ENCODE measurements around the gene XG.
"Not testable (repeated sequence)": the region's sequence is repeated elsewhere in the genome, so short reads cannot be mapped to it uniquely, and the experiment has no call there.

The XG gene

DNA sequence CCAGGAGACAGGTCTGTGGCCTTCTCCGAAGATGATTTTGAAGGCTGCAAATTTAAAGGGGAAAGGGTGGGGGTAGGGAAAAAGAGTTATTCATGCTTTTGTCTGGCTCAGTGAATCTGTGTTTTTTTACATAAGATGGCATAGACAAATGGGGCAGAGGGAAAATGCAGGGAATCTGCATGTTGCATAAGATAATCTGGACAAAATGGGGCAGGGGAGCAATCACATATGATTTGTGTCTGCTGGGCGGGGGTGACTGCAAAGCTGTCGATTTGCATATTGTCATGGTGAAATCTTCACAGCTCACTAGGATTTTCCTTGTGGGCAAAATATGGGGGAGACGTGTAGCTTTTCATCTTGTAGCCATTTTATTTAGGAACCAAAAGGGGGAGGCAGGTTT is 47.5 kb downstream of the XG start:
- Histone ChIP-seq H4K20me1 (ENCODE audit: low read depth, low read length) (no peaks in the 10 kb centered on the region), H3K79me2 (ENCODE audit: insufficient read depth, low read length) (no peaks in the 10 kb centered on the region), H2AFZ (ENCODE audit: low read depth, low read length, severe bottlenecking) (no peak overlapping the region), H3K4me3 (ENCODE audit: insufficient read depth, low read length, poor library complexity, severe bottlenecking) (no peak overlapping the region), H3K27ac (ENCODE audit: low read depth, low read length) (no peak overlapping the region), H3K9me3 (ENCODE audit: insufficient read depth, low read length) (no peaks in the 10 kb centered on the region), H3K9ac (ENCODE audit: low read length) (no peak overlapping the region), H3K9me2 (replicated peaks; ENCODE audit: insufficient read depth, low read length) (no peaks in the 10 kb centered on the region), H3K4me2 (ENCODE audit: low read depth, low read length, poor library complexity, severe bottlenecking) (no peak overlapping the region), H3F3A (ENCODE audit: insufficient read depth) (no peaks in the 10 kb centered on the region), H3K36me3 (ENCODE audit: low read length) (no peaks in the 10 kb centered on the region), H3K27me3 (ENCODE audit: low read length) (no peaks in the 10 kb centered on the region)
- TF ChIP-seq, protein P1, sequence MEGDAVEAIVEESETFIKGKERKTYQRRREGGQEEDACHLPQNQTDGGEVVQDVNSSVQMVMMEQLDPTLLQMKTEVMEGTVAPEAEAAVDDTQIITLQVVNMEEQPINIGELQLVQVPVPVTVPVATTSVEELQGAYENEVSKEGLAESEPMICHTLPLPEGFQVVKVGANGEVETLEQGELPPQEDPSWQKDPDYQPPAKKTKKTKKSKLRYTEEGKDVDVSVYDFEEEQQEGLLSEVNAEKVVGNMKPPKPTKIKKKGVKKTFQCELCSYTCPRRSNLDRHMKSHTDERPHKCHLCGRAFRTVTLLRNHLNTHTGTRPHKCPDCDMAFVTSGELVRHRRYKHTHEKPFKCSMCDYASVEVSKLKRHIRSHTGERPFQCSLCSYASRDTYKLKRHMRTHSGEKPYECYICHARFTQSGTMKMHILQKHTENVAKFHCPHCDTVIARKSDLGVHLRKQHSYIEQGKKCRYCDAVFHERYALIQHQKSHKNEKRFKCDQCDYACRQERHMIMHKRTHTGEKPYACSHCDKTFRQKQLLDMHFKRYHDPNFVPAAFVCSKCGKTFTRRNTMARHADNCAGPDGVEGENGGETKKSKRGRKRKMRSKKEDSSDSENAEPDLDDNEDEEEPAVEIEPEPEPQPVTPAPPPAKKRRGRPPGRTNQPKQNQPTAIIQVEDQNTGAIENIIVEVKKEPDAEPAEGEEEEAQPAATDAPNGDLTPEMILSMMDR (IDR thresholded peaks at IDR 0.05; ENCODE audit: insufficient read depth, low read length, poor library complexity, severe bottlenecking): no peak
- TF ChIP-seq EZH2phosphoT487 (conservative IDR thresholded peaks at IDR 0.05; ENCODE audit: low read length): no peak

DNA sequence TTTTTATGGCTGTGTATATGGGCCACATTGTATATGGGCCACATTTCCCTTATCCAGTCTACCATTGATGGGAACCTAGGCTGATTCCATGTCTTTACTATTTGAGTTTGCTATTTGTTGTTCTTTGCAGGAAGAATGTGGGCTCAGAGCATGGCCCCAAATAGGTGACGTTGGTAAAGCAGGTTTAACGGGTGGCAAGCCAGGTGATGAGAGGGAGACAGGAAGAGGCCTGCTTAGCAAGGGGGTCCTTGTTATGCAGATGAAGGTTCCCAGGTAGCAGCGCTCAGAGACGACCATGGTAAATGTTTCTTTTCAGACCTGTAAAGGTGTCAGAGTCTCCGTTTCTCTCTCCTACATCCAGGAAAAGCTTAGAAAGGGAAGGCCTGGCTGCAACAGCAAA is 48.1 kb downstream of the XG start:
- not testable (repeated sequence) for H3K79me2 ChIP-seq (ENCODE audit: insufficient read depth, low read length); H3K9ac ChIP-seq (ENCODE audit: low read length); H3F3A ChIP-seq (ENCODE audit: insufficient read depth); H3K9me2 ChIP-seq (replicated peaks; ENCODE audit: insufficient read depth, low read length); H3K4me3 ChIP-seq (ENCODE audit: insufficient read depth, low read length, poor library complexity, severe bottlenecking); H3K27ac ChIP-seq (ENCODE audit: low read depth, low read length); H2AFZ ChIP-seq (ENCODE audit: low read depth, low read length, severe bottlenecking); H3K36me3 ChIP-seq (ENCODE audit: low read length); H4K20me1 ChIP-seq (ENCODE audit: low read depth, low read length); H3K4me2 ChIP-seq (ENCODE audit: low read depth, low read length, poor library complexity, severe bottlenecking); H3K9me3 ChIP-seq (ENCODE audit: insufficient read depth, low read length); H3K27me3 ChIP-seq (ENCODE audit: low read length)

DNA sequence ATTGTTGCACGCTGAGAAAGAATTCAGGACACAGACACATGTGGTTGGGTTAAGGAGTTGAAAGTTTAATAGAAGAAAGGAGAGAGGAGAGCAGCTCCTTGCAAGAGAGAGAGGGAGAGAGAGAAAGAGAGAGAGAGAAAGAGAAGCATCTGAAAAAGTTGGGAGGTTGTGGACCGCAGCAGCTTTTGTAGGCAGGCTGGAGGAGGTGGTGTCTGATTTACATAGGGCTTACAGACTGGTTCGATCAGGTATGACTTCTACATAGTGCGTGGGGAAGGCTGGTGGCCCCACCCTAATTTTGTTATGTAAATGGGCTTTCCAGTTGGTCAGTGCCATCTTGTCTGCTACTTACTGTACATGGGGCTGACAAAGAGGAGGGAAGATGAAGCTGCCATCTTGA is 49.4 kb downstream of the XG start:
- Histone ChIP-seq H3K9ac (ENCODE audit: low read length) (no peak overlapping the region), H3F3A (ENCODE audit: insufficient read depth) (no peaks in the 10 kb centered on the region), H3K9me2 (replicated peaks; ENCODE audit: insufficient read depth, low read length) (no peaks in the 10 kb centered on the region), H3K4me2 (ENCODE audit: low read depth, low read length, poor library complexity, severe bottlenecking) (no peak overlapping the region), H3K4me3 (ENCODE audit: insufficient read depth, low read length, poor library complexity, severe bottlenecking) (no peak overlapping the region), H3K27ac (ENCODE audit: low read depth, low read length) (no peak overlapping the region), H3K27me3 (ENCODE audit: low read length) (no peaks in the 10 kb centered on the region), H3K36me3 (ENCODE audit: low read length) (no peaks in the 10 kb centered on the region), H3K79me2 (ENCODE audit: insufficient read depth, low read length) (no peaks in the 10 kb centered on the region), H3K9me3 (ENCODE audit: insufficient read depth, low read length) (no peaks in the 10 kb centered on the region), H4K20me1 (ENCODE audit: low read depth, low read length) (no peaks in the 10 kb centered on the region), H2AFZ (ENCODE audit: low read depth, low read length, severe bottlenecking) (no peak overlapping the region)
- TF ChIP-seq, protein P1 (IDR thresholded peaks at IDR 0.05; ENCODE audit: insufficient read depth, low read length, poor library complexity, severe bottlenecking): no peak
- no peak for TF ChIP-seq EZH2phosphoT487 (conservative IDR thresholded peaks at IDR 0.05; ENCODE audit: low read length)

DNA sequence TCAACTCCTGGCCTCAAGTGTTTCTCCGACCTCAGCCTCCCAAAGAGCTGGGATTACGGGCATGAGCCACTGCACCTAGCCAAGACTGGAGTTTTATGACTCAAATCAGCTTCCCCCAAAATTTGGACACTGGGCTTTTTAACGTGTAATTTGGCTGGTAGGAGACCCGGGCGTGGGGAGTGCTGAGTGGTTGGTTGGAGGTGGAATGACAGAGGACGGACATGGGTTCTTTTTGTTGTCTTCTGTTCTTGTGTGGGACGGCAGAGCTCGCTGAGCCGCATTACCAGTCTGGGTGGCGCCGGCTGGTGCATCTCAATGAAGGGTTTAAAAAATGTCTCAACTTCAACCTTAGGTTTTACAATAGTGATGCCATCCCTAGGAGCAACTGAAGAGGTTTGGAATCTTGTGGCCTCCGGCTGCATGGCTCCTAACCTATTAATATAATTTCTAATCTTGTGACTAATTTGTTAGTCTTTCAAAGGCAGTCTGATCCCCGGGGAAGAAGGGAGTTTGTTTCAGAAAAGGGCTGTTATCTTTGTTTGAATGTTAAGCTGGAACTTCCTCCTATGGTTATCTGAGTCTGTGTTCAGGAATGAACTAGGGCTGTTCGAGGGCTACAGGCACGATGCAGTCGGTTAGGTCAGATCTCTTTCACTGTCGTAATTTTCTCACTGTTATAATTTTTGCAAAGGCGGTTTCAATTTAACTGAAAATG is 50.7 kb downstream of the XG start:
- not testable (repeated sequence) for H3K4me2 ChIP-seq (ENCODE audit: low read depth, low read length, poor library complexity, severe bottlenecking)

DNA sequence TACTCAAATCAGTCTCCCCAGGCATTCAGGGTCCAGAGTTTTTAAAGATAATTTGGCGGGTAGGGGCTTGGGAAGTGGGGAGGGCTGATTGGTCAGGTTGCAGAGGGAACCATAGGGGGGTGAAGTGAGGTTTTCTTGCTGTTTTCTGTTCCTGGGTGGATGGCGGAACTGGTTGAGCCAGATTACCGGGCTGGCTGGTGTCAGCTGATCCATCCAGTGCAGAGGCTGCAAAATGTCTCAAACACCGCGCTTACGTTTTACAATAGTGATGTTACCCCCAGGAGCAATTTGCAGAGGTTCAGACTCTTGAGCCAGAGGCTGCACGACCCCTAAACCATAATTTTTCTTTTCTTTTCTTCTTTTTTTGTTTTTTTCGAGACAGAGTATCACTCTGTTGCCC is 51.6 kb downstream of the XG start:
- not testable (repeated sequence) for H3K36me3 ChIP-seq (ENCODE audit: low read length); H3K27me3 ChIP-seq (ENCODE audit: low read length); H3K9me2 ChIP-seq (replicated peaks; ENCODE audit: insufficient read depth, low read length); H3K4me2 ChIP-seq (ENCODE audit: low read depth, low read length, poor library complexity, severe bottlenecking); H4K20me1 ChIP-seq (ENCODE audit: low read depth, low read length); H3K9me3 ChIP-seq (ENCODE audit: insufficient read depth, low read length); H2AFZ ChIP-seq (ENCODE audit: low read depth, low read length, severe bottlenecking); H3F3A ChIP-seq (ENCODE audit: insufficient read depth); H3K79me2 ChIP-seq (ENCODE audit: insufficient read depth, low read length); H3K27ac ChIP-seq (ENCODE audit: low read depth, low read length); H3K9ac ChIP-seq (ENCODE audit: low read length); H3K4me3 ChIP-seq (ENCODE audit: insufficient read depth, low read length, poor library complexity, severe bottlenecking)

More for the DNA sequence above, 50.7 kb downstream of the XG start:
- H3K9ac ChIP-seq (ENCODE audit: low read length); H3K4me3 ChIP-seq (ENCODE audit: insufficient read depth, low read length, poor library complexity, severe bottlenecking); H3K27me3 ChIP-seq (ENCODE audit: low read length); H3K79me2 ChIP-seq (ENCODE audit: insufficient read depth, low read length); H3K9me2 ChIP-seq (replicated peaks; ENCODE audit: insufficient read depth, low read length); H2AFZ ChIP-seq (ENCODE audit: low read depth, low read length, severe bottlenecking); H3K9me3 ChIP-seq (ENCODE audit: insufficient read depth, low read length); H3K27ac ChIP-seq (ENCODE audit: low read depth, low read length); H3K36me3 ChIP-seq (ENCODE audit: low read length); H3F3A ChIP-seq (ENCODE audit: insufficient read depth); H4K20me1 ChIP-seq (ENCODE audit: low read depth, low read length): not testable (repeated sequence)

DNA sequence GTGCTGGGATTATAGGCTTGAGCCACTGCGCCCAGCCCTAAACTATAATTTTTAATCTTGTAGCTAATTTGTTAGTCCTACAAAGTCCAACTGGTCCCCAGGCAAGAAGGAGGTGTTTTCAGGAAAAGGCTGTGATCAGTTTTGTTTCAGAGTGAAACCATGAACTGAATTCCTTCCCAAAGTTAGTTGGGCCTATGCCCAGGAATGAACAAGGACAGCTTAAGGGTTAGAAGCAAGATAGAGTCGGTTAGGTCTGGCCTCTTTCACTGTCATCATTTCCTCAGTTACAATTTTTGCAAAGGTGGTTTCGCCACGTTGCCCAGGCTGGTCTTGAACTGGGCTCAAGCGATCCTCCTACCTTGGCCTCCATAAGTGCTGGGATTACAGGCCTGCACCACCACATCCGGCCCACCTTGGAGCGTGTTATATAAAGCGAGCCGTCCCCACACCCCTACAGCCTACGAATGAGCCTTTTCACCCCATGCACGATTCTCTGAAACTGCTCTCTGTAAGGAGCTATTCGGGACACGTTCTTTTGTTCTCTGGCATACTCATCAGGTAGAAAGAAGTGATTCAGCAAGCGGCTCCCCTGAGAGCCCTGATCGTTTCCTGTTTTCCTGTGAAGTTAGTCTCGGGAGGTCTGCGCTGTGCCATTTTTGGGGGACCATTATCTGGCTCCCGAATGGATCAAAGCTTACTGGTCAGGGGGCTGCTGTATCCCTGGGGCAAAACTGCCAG is 52.4 kb downstream of the XG start:
- H3K9ac ChIP-seq (ENCODE audit: low read length); H3K27ac ChIP-seq (ENCODE audit: low read depth, low read length): not testable (repeated sequence)

More for the DNA sequence above, 52.4 kb downstream of the XG start:
- not testable (repeated sequence) for H3F3A ChIP-seq (ENCODE audit: insufficient read depth); H4K20me1 ChIP-seq (ENCODE audit: low read depth, low read length); H3K4me3 ChIP-seq (ENCODE audit: insufficient read depth, low read length, poor library complexity, severe bottlenecking); H2AFZ ChIP-seq (ENCODE audit: low read depth, low read length, severe bottlenecking); H3K9me2 ChIP-seq (replicated peaks; ENCODE audit: insufficient read depth, low read length); H3K4me2 ChIP-seq (ENCODE audit: low read depth, low read length, poor library complexity, severe bottlenecking); H3K79me2 ChIP-seq (ENCODE audit: insufficient read depth, low read length); H3K9me3 ChIP-seq (ENCODE audit: insufficient read depth, low read length); H3K27me3 ChIP-seq (ENCODE audit: low read length); H3K36me3 ChIP-seq (ENCODE audit: low read length)

Measured in SU-DHL-6 (cell line).